ENCODE measurements around the gene FYN. TPM values are rescaled to one million over a fixed set of nuclear protein-coding genes. Genes with fewer than 3 reads are reported as not detected.

FYN gene
- total and polyA plus RNA-seq, 2 experiments from 2014 or later: 58.6 to 166 TPM

DNA sequence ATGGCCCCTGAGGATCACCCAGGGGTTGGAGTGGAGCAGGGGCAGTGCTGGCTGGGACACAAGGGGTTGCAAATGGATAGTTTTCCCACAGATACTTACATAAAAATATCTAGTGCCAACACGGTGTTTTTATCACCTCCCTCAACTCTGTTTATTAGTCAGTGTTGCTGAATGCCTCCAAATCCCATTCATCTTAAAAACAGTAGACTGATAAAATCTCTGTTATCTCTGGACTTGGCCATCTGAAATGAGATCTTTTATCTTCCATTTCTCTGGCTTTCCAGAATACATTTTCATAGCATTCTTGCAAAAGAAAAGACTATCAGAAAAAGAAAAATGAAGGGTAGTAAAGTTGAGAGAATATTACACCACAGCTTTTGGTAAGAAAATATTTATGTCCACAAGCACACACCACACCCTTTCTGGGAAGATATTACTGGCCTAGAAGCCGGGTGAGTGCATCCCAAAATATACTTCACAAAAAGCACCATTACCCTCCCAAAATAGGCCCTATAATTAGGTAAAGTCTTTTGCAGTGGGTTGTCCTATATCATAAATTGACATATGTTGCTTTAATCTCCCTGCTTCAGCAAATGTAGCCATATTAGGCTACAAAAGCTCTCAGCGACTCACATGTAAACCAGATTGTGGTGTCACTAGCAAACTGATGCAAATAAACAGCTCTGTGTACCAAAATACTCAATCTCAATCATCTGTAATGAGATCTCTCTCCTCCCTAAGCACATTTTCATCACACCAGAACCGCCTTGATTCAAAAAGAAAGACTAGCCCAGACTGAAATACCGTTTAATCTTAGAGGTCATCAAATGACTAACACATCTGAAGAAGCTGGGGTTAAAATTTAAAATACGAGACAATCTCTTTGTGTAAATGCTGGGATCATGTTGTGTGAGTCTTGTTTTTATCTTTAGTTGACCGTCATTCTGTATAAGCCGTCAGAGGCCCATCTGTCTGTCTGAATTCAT lies 96.7 kb downstream of the FYN start:
- Histone ChIP-seq H3K4me2 (ENCODE audit: unreplicated experiment) (peak overlapping the region; percentile 60), H2AFZ (peak overlapping the region; percentile 30), H3K79me2 (ENCODE audit: insufficient read depth) (peaks cover 81% of the 10 kb centered on the region), H3K36me3 (ENCODE audit: low read depth) (no peaks in the 10 kb centered on the region), H3K9ac (peak overlapping the region; percentile 21; the same call in 1 of the 2 replicates), H4K20me1 (ENCODE audit: insufficient read depth) (no peaks in the 10 kb centered on the region), H3K9me3 (ENCODE audit: low read depth) (no peaks in the 10 kb centered on the region), H3K27me3 (replicated peaks; ENCODE audit: insufficient read depth) (no peaks in the 10 kb centered on the region), H3K27ac (peak overlapping the region; percentile 50), H3F3A (ENCODE audit: insufficient read depth) (peaks cover 27% of the 10 kb centered on the region), H3K9me2 (ENCODE audit: insufficient read depth) (no peaks in the 10 kb centered on the region), H3K4me3 (0 out of 2 replicates have a peak overlapping the region, but pooled peaks have one; percentile 0), H3K4me1 (ENCODE audit: insufficient read depth) (peaks cover 40% of the 10 kb centered on the region)
- no peak for TF ChIP-seq EZH2phosphoT487 (IDR thresholded peaks at IDR 0.05; ENCODE audit: insufficient read depth, low read depth)
- TF ChIP-seq EZH2 (IDR thresholded peaks at IDR 0.05; ENCODE audit: insufficient read depth, poor library complexity, severe bottlenecking): no peak
- WGBS, 2 experiments (ENCODE audit: low coverage in 1 of 2, low lambda C conversion rate in 2 of 2, missing lambda C conversion rate in 2 of 2): 21 to 22% methylated on average over 8 of the region's 8 CpGs
- in situ Hi-C loops (cut with MboI): no loop called here
- DNase-seq: peak; percentile 57

DNA sequence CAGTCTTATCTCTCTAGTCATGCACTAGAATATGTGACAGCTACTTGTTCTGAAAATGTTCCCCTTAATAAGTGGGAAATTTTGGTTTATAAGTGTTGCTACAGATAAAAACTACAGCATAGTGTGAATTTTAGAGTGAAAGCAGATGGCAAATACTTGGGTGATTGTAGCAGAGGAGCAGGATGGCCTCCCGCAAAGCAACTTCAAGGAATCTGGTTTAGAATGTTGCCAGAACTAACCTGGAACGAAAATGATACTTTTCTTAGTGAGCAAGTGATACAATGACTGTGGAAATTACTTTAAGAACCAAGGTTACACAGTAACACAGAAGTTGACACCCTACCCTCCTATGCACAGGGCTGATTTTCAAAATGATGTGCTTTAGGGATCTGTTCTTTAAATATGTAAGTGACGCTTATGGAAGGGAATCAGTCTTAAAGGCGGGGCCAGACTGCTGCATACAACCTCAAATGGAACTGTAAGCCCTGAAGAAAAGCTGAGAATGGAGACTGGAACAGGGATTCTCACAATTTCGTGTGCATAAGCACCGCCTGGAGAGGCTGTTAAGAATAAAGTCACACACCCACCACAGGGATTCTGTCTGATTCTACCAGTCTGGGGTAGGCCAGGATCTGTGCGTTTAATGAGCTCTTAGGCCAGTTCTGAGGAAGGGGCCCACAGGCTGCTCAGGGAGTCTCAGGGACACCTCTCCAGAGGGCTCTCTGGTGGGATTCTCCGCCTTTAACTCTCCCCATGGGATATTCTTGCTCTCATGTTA lies 97.9 kb downstream of the FYN start:
- peaks cover 22% of the 10 kb centered on the region for H3F3A ChIP-seq (ENCODE audit: insufficient read depth)
- H3K27me3 ChIP-seq (replicated peaks; ENCODE audit: insufficient read depth): no peaks in the 10 kb centered on the region
- TF ChIP-seq EZH2phosphoT487 (IDR thresholded peaks at IDR 0.05; ENCODE audit: insufficient read depth, low read depth) (no peak), EZH2 (IDR thresholded peaks at IDR 0.05; ENCODE audit: insufficient read depth, poor library complexity, severe bottlenecking) (no peak)
- H3K79me2 ChIP-seq (ENCODE audit: insufficient read depth): peaks cover 81% of the 10 kb centered on the region
- H3K9me3 ChIP-seq (ENCODE audit: low read depth): no peaks in the 10 kb centered on the region
- peak overlapping the region; percentile 50; the same call in 1 of the 2 replicates for H3K27ac ChIP-seq
- no peak overlapping the region for H2AFZ ChIP-seq
- H3K9ac ChIP-seq: no peak overlapping the region
- DNase-seq: no peak
- H3K4me3 ChIP-seq: no peak overlapping the region
- 72 to 78% methylated on average over 8 of the region's 8 CpGs for WGBS, 2 experiments (ENCODE audit: low coverage in 1 of 2, low lambda C conversion rate in 2 of 2, missing lambda C conversion rate in 2 of 2)
- peaks cover 35% of the 10 kb centered on the region for H3K4me1 ChIP-seq (ENCODE audit: insufficient read depth)
- no peaks in the 10 kb centered on the region for H3K36me3 ChIP-seq (ENCODE audit: low read depth)
- H3K9me2 ChIP-seq (ENCODE audit: insufficient read depth): no peaks in the 10 kb centered on the region
- no peaks in the 10 kb centered on the region for H4K20me1 ChIP-seq (ENCODE audit: insufficient read depth)
- H3K4me2 ChIP-seq (ENCODE audit: unreplicated experiment): peak overlapping the region; percentile 17
- in situ Hi-C loops (cut with MboI): no loop called here

DNA sequence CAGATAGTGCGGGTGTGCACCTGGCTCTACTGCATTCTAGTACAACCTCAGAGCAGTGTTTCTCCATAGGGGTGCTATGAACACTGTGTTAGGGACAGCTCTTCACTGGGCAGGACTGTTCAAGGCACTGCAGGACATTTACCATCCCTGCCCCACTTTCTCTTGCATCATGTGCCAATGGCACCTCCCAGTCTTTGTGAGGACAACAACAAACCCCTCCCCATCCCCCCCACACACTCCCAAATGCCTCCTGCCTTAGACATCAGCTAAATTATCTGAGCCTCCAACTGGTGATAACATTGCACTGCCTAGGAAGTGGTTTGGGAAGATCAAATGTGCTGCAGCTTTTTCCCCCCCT lies 98.9 kb downstream of the FYN start:
- TF ChIP-seq EZH2phosphoT487 (IDR thresholded peaks at IDR 0.05; ENCODE audit: insufficient read depth, low read depth) (no peak), EZH2 (IDR thresholded peaks at IDR 0.05; ENCODE audit: insufficient read depth, poor library complexity, severe bottlenecking) (no peak)
- Histone ChIP-seq H3K79me2 (ENCODE audit: insufficient read depth) (peaks cover 81% of the 10 kb centered on the region), H3K27ac (no peak overlapping the region), H3K36me3 (ENCODE audit: low read depth) (no peaks in the 10 kb centered on the region), H3K4me1 (ENCODE audit: insufficient read depth) (peaks cover 41% of the 10 kb centered on the region), H2AFZ (no peak overlapping the region), H3K9me3 (ENCODE audit: low read depth) (no peaks in the 10 kb centered on the region), H4K20me1 (ENCODE audit: insufficient read depth) (no peaks in the 10 kb centered on the region), H3K9me2 (ENCODE audit: insufficient read depth) (no peaks in the 10 kb centered on the region), H3K4me2 (ENCODE audit: unreplicated experiment) (no peak overlapping the region), H3K27me3 (replicated peaks; ENCODE audit: insufficient read depth) (no peaks in the 10 kb centered on the region), H3F3A (ENCODE audit: insufficient read depth) (peaks cover 25% of the 10 kb centered on the region), H3K9ac (no peak overlapping the region), H3K4me3 (no peak overlapping the region)
- 91 to 92% methylated on average over 1 of the region's 1 CpG for WGBS, 2 experiments (ENCODE audit: low coverage in 1 of 2, low lambda C conversion rate in 2 of 2, missing lambda C conversion rate in 2 of 2)
- DNase-seq: peak; percentile 45
- in situ Hi-C loops (cut with MboI): no loop called here
